Naive thymus-derived CD8-positive, alpha-beta T cell (primary cell): ENCODE measurements around the gene SPATA33. TPM values are rescaled to one million over a fixed set of nuclear protein-coding genes. Genes with fewer than 3 reads are reported as not detected.
"Not testable (repeated sequence)": the region's sequence is repeated elsewhere in the genome, so short reads cannot be mapped to it uniquely, and the experiment has no call there.

Experiments
- ATAC-seq, 2 donors: fragments of 150-1000 bp; cut with Tn5 transposase in 1 of 2; sonication (Bioruptor Pico), chemical (Tn5 transposase) in 1 of 2; 1 replicate in 1 of 2; 2 replicates in 1 of 2; pipeline ENCODE4 v1.10.0; 2021; ENCODE audit warnings: mild to moderate bottlenecking in 2 of 2, moderate library complexity in 2 of 2
- POLR2A ChIA-PET: fragments of 350-600 bp; sonication (Branson Sonifier 250); formaldehyde crosslinking; loops from one replicate; lab custom pipeline; 2021; ENCODE audit warnings: antibody characterized with exemption; lab: Charles Lee
- DNase-seq, 10 donors: peaks; one replicate each; pipeline versions ENCODE4 v3.0.0 to v3.0.0-alpha.2; 2020 to 2022
- H3K27ac Mint-ChIP-seq, 10 donors: one replicate each; pipeline ENCODE4 v1.8.0; 2020 to 2022; ENCODE audit warnings: mild to moderate bottlenecking in 10 of 10, mixed read lengths in 10 of 10, moderate library complexity in 4 of 10, inconsistent platforms in 1 of 10
- H3K27me3 Mint-ChIP-seq, 5 donors: one replicate each; pipeline ENCODE4 v1.8.0; 2021 to 2022; ENCODE audit warnings: mixed read lengths in 5 of 5
- H3K36me3 Mint-ChIP-seq, 3 donors: one replicate each; pipeline ENCODE4 v1.8.0; 2020 to 2022; ENCODE audit warnings: mixed read lengths in 3 of 3, mild to moderate bottlenecking in 2 of 3, inconsistent platforms in 1 of 3
- H3K4me1 Mint-ChIP-seq, 4 donors: one replicate each; pipeline ENCODE4 v1.8.0; 2021 to 2022; ENCODE audit warnings: mixed read lengths in 4 of 4
- H3K4me3 Mint-ChIP-seq, 10 donors: one replicate each; pipeline ENCODE4 v1.8.0; 2020 to 2022; ENCODE audit warnings: mild to moderate bottlenecking in 10 of 10, mixed read lengths in 10 of 10, moderate library complexity in 6 of 10, inconsistent platforms in 1 of 10
- H3K9me3 Mint-ChIP-seq, 9 donors: one replicate each; pipeline ENCODE4 v1.8.0; 2020 to 2022; ENCODE audit warnings: mixed read lengths in 9 of 9, mild to moderate bottlenecking in 3 of 9, inconsistent platforms in 1 of 9, moderate library complexity in 1 of 9
- polyA plus RNA-seq, 3 donors: library from polyadenylated mRNA; unstranded; fragments of 300-500 nt; fragmentation: Illumina TruSeq; gene quantifications; one replicate each; pipeline ENCODE4 v1.2.3, GENCODE V29; 2021
- total RNA-seq, 8 experiments: library from RNA in 2 of 8; stranded (reverse) in 2 of 8; gene quantifications; one replicate each; pipeline ENCODE4 v1.2.3 and lab custom pipeline; 2021 to 2026

The SPATA33 gene
- total and polyA plus RNA-seq, 5 experiments from 2014 or later = 1.7 to 7.7 (median 3.0) TPM

- Mint-ChIP-seq H3K27me3 (no peaks in the 10 kb centered on the region), H3K9me3 (no peaks in the 10 kb centered on the region), H3K36me3 (peaks cover 0 to 48% (median 4%) of the 10 kb centered on the region in 3 donors), H3K4me3 (peak overlapping the region in 1 of 10 donors; percentile 12), H3K4me1 (peaks cover 8 to 26% (median 12%) of the 10 kb centered on the region in 4 donors), H3K27ac (no peak overlapping the region)
- ATAC-seq (no peak), DNase-seq (peak in 1 of 10 donors; percentile 7)
- POLR2A ChIA-PET = interaction anchor here (0.6 kb wide), 1 partner anchor 467 kb away, joined by 3 read pairs; no protein-coding TSS in a partner anchor
Measured at GRCh38 chr16:89691231-89691985, 33.8 kb downstream of the SPATA33 start.

GRCh38 chr16:89691986-89692569, 34.4 kb downstream of the SPATA33 start:
- ATAC-seq (no peak), DNase-seq (peak in 1 of 10 donors; percentile 18)
- Mint-ChIP-seq H3K4me1 (peaks cover 6 to 29% (median 13%) of the 10 kb centered on the region in 4 donors), H3K9me3 (no peaks in the 10 kb centered on the region), H3K36me3 (peaks cover 0 to 48% (median 4%) of the 10 kb centered on the region in 3 donors), H3K27ac (no peak overlapping the region), H3K4me3 (no peak overlapping the region), H3K27me3 (no peaks in the 10 kb centered on the region)
- POLR2A ChIA-PET = interaction anchor here (0.6 kb wide), 1 partner anchor 467 kb away, joined by 3 read pairs; no protein-coding TSS in a partner anchor

GRCh38 chr16:89693289-89693731, 35.7 kb downstream of the SPATA33 start:
- peaks cover 0 to 45% (median 4%) of the 10 kb centered on the region in 3 donors for H3K36me3 Mint-ChIP-seq
- H3K4me1 Mint-ChIP-seq = peaks cover 0 to 23% (median 5%) of the 10 kb centered on the region in 4 donors
- POLR2A ChIA-PET = no interaction called here
- DNase-seq (peak in 1 of 10 donors; percentile 60), ATAC-seq (no peak)
- no peaks in the 10 kb centered on the region for H3K9me3 Mint-ChIP-seq
- no peaks in the 10 kb centered on the region for H3K27me3 Mint-ChIP-seq
- H3K4me3 Mint-ChIP-seq = no peak overlapping the region
- H3K27ac Mint-ChIP-seq = peak overlapping the region in 2 of 10 donors; percentile 2 to 44

- no peak overlapping the region for H3K4me3 Mint-ChIP-seq
Measured at GRCh38 chr16:89693931-89694783, 36.5 kb downstream of the SPATA33 start.

GRCh38 chr16:89694784-89695085, 37.1 kb downstream of the SPATA33 start:
- H3K4me3 Mint-ChIP-seq = peak overlapping the region in 1 of 10 donors; percentile 5
- peak overlapping the region in 1 of 10 donors; percentile 5 for H3K27ac Mint-ChIP-seq
- POLR2A ChIA-PET = not testable (repeated sequence)

More at GRCh38 chr16:89693931-89694783, 36.5 kb downstream of the SPATA33 start:
- peak in 1 of 2 donors; percentile 13 for ATAC-seq
- Mint-ChIP-seq H3K36me3 (peaks cover 0 to 45% (median 4%) of the 10 kb centered on the region in 3 donors), H3K4me1 (peaks cover 0 to 22% (median 6%) of the 10 kb centered on the region in 4 donors), H3K27ac (peak overlapping the region in 3 of 10 donors; percentile 16 to 60 (median 29)), H3K27me3 (no peaks in the 10 kb centered on the region), H3K9me3 (no peaks in the 10 kb centered on the region)
- peak in 1 of 10 donors; percentile 58 for DNase-seq
- POLR2A ChIA-PET = interaction anchor here (0.9 kb wide), 1 partner anchor 170 kb away, joined by 3 read pairs; no protein-coding TSS in a partner anchor

GRCh38 chr16:89695086-89695874, 37.6 kb downstream of the SPATA33 start:
- Mint-ChIP-seq H3K36me3 (peaks cover 0 to 41% (median 4%) of the 10 kb centered on the region in 3 donors), H3K27me3 (no peaks in the 10 kb centered on the region), H3K4me1 (peaks cover 1 to 26% (median 11%) of the 10 kb centered on the region in 4 donors), H3K4me3 (peak overlapping the region in 2 of 10 donors; percentile 5 to 30), H3K9me3 (no peaks in the 10 kb centered on the region), H3K27ac (no peak overlapping the region)
- no peak for ATAC-seq
- POLR2A ChIA-PET = interaction anchor here (0.5 to 1.0 kb wide), 2 partner anchors 22 to 168 kb away, joined by 3 read pairs; no protein-coding TSS in a partner anchor
- no peak for DNase-seq

More at GRCh38 chr16:89694784-89695085, 37.1 kb downstream of the SPATA33 start:
- not testable (repeated sequence) for H3K9me3 Mint-ChIP-seq, H3K27me3 Mint-ChIP-seq, DNase-seq, ATAC-seq
- Mint-ChIP-seq H3K36me3 (peaks cover 0 to 45% (median 4%) of the 10 kb centered on the region in 3 donors), H3K4me1 (peaks cover 0 to 24% (median 7%) of the 10 kb centered on the region in 4 donors)

- H3K4me3 Mint-ChIP-seq = peak overlapping the region in 1 of 10 donors; percentile 33
- no peak for DNase-seq
- peak overlapping the region in 2 of 10 donors; percentile 25 to 33 for H3K27ac Mint-ChIP-seq
- no peak for ATAC-seq
- peaks cover 1 to 27% (median 15%) of the 10 kb centered on the region in 4 donors for H3K4me1 Mint-ChIP-seq
- POLR2A ChIA-PET = interaction anchor here (0.9 to 1.0 kb wide), 2 partner anchors 33 to 168 kb away, joined by 3 read pairs; no protein-coding TSS in a partner anchor
- no peaks in the 10 kb centered on the region for H3K9me3 Mint-ChIP-seq
- no peaks in the 10 kb centered on the region for H3K27me3 Mint-ChIP-seq
- H3K36me3 Mint-ChIP-seq = peaks cover 0 to 33% (median 4%) of the 10 kb centered on the region in 3 donors
Measured at GRCh38 chr16:89695875-89696669, 38.4 kb downstream of the SPATA33 start.

- Mint-ChIP-seq H3K9me3 (no peaks in the 10 kb centered on the region), H3K36me3 (peaks cover 0 to 27% (median 4%) of the 10 kb centered on the region in 3 donors), H3K4me3 (no peak overlapping the region), H3K27me3 (no peaks in the 10 kb centered on the region), H3K27ac (peak overlapping the region in 1 of 10 donors; percentile 44), H3K4me1 (peaks cover 1 to 28% (median 15%) of the 10 kb centered on the region in 4 donors)
- ATAC-seq (no peak), DNase-seq (peak in 3 of 10 donors; percentile 27 to 53 (median 42))
- POLR2A ChIA-PET = interaction anchor here (0.7 to 0.9 kb wide), 2 partner anchors 29 to 33 kb away, joined by 3 read pairs; no protein-coding TSS in a partner anchor
Measured at GRCh38 chr16:89696670-89697128, 39.1 kb downstream of the SPATA33 start.

GRCh38 chr16:89697161-89697615, 39.6 kb downstream of the SPATA33 start:
- Mint-ChIP-seq H3K9me3 (no peaks in the 10 kb centered on the region), H3K27me3 (no peaks in the 10 kb centered on the region), H3K27ac (peak overlapping the region in 1 of 10 donors; percentile 44), H3K36me3 (peaks cover 0 to 24% (median 4%) of the 10 kb centered on the region in 3 donors), H3K4me3 (no peak overlapping the region), H3K4me1 (peaks cover 1 to 30% (median 16%) of the 10 kb centered on the region in 4 donors)
- ATAC-seq (no peak), DNase-seq (peak in 1 of 10 donors; percentile 52)
- POLR2A ChIA-PET = interaction anchor here (0.6 to 5.0 kb wide), 5 partner anchors 8 to 32 kb away, joined by 3 to 36 read pairs (median 3); partner anchors contain the start of gene CDK10

GRCh38 chr16:89697616-89698331, 40.1 kb downstream of the SPATA33 start:
- Mint-ChIP-seq H3K4me3 (no peak overlapping the region), H3K36me3 (peaks cover 0 to 18% (median 4%) of the 10 kb centered on the region in 3 donors), H3K27ac (no peak overlapping the region), H3K4me1 (peaks cover 5 to 36% (median 19%) of the 10 kb centered on the region in 4 donors), H3K9me3 (no peaks in the 10 kb centered on the region), H3K27me3 (no peaks in the 10 kb centered on the region)
- POLR2A ChIA-PET = interaction anchor here (0.5 to 5.0 kb wide), 8 partner anchors 9 to 252 kb away, joined by 3 to 36 read pairs (median 4); partner anchors contain the start of gene CDK10
- DNase-seq (peak in 1 of 10 donors; percentile 58), ATAC-seq (no peak)
